ENCODE results near the gene KLHL8.

- TF ChIP-seq POLR2A (IDR thresholded peaks at IDR 0.05; ENCODE audit: low read depth, low read length) (no peak), TAF1 (IDR thresholded peaks at IDR 0.05; ENCODE audit: low read depth, low read length) (no peak), POLR2AphosphoS5 (IDR thresholded peaks at IDR 0.05; ENCODE audit: low read depth, low read length) (no peak), SPI1 (IDR thresholded peaks at IDR 0.05; ENCODE audit: low read depth, low read length) (no peak)
Measured at GRCh38 chr4:87225936-87226335, 5.5 kb upstream of the KLHL8 start.

All from GM12891 (cell line).